PC-3 (cell line): Measurements from ENCODE around the gene HOXC11. TPM values are rescaled to one million over a fixed set of nuclear protein-coding genes. Genes with fewer than 3 reads are reported as not detected.

Experiments used
- ATAC-seq: fragments of 200-7000 bp; cut with Tn5 transposase; 2 replicates; pipeline ENCODE4 v1.9.1; 2020; ENCODE audit warnings: mild to moderate bottlenecking, moderate library complexity
- Bru-seq: library from RNA; stranded (reverse); fragments of 400-500 nt; gene quantifications from one replicate; lab custom pipeline; 2021; lab: Mats Ljungman, UMichigan
- BruChase-seq, 2 experiments: library from RNA; stranded (reverse); fragments of 400-500 nt; gene quantifications; one replicate each; lab custom pipeline; 2021; lab: Mats Ljungman, UMichigan
- BruUV-seq: library from RNA; stranded (reverse); fragments of 400-500 nt; replicated peaks from 2 replicates; lab custom pipeline; 2021; lab: Mats Ljungman, UMichigan
- CTCF ChIA-PET: fragments of 300-600 bp; sonication (Branson Sonifier 250); formaldehyde crosslinking; loops from one replicate; lab custom pipeline; 2022; ENCODE audit warnings: antibody characterized with exemption; lab: Charles Lee
- POLR2A ChIA-PET: fragments of 300-600 bp; sonication (Branson Sonifier 250); formaldehyde crosslinking; loops from one replicate; lab custom pipeline; 2022; ENCODE audit warnings: antibody characterized with exemption; ENCODE audit not compliant: unreplicated experiment; lab: Charles Lee
- DNase-seq: peaks from one replicate; pipeline ENCODE4 v3.0.0-alpha.2; 2015
- H2AFZ ChIP-seq: fragments of 300-600 bp; sonication (generic); 2 replicates; pipeline ENCODE4 v1.6.0; 2016; ENCODE audit warnings: antibody characterized with exemption, low read length
- H3F3A ChIP-seq: fragments of 300-600 bp; sonication (generic); one replicate; pipeline ENCODE4 v1.6.0; 2017; ENCODE audit warnings: antibody characterized with exemption, low read length, control low read depth, mild to moderate bottlenecking; ENCODE audit not compliant: unreplicated experiment
- H3K27ac ChIP-seq: fragments of 300-600 bp; sonication (generic); 2 replicates; pipeline ENCODE4 v1.5.1; 2016; ENCODE audit warnings: mild to moderate bottlenecking, low read length
- H3K27me3 ChIP-seq: fragments of 300-600 bp; sonication (generic); 2 replicates; pipeline ENCODE4 v1.6.1; 2016; ENCODE audit warnings: low read length, mixed read lengths
- H3K36me3 ChIP-seq: fragments of 300-600 bp; sonication (generic); 2 replicates; pipeline ENCODE4 v1.6.1; 2016; ENCODE audit warnings: low read depth, mixed run types, low read length, mixed read lengths
- H3K4me1 ChIP-seq: fragments of 300-600 bp; sonication (generic); 2 replicates; pipeline ENCODE4 v1.5.1; 2016; ENCODE audit warnings: low read length; ENCODE audit not compliant: insufficient read depth
- H3K4me2 ChIP-seq: fragments of 300-600 bp; sonication (generic); 2 replicates; pipeline ENCODE4 v1.6.0; 2016; ENCODE audit warnings: low read length
- H3K4me3 ChIP-seq: fragments of 300-600 bp; sonication (generic); 2 replicates; pipeline ENCODE4 v1.5.1; 2016; ENCODE audit warnings: mild to moderate bottlenecking, low read length, mixed read lengths
- H3K79me2 ChIP-seq: fragments of 300-600 bp; sonication (generic); 2 replicates; pipeline ENCODE4 v1.6.1; 2017; ENCODE audit warnings: low read length, mixed read lengths
- H3K9ac ChIP-seq: fragments of 300-600 bp; sonication (generic); 2 replicates; pipeline ENCODE4 v1.6.0; 2016; ENCODE audit warnings: mild to moderate bottlenecking, low read length
- H3K9me2 ChIP-seq: fragments of 300-600 bp; sonication (generic); replicated peaks from 2 replicates; pipeline ENCODE4 v1.6.1; 2016; ENCODE audit warnings: mixed run types, low read length, mixed read lengths
- H3K9me3 ChIP-seq: fragments of 300-600 bp; sonication (generic); 2 replicates; pipeline ENCODE4 v1.6.1; 2016; ENCODE audit warnings: low read length, mixed read lengths
- H4K20me1 ChIP-seq: fragments of 300-600 bp; sonication (generic); 2 replicates; pipeline ENCODE4 v1.6.1; 2016; ENCODE audit warnings: low read length, mixed read lengths
- EZH2 ChIP-seq: fragments of 300-600 bp; sonication (generic); IDR thresholded peaks from one replicate; pipeline ENCODE4 v1.6.1; 2017; ENCODE audit warnings: antibody characterized with exemption, mild to moderate bottlenecking, low read length; ENCODE audit not compliant: unreplicated experiment
- EZH2phosphoT487 ChIP-seq: fragments of 300-600 bp; sonication (generic); IDR thresholded peaks from 2 replicates; pipeline ENCODE4 v1.6.1; 2018; ENCODE audit warnings: mild to moderate bottlenecking, antibody characterized with exemption, low read length, borderline replicate concordance
- intact Hi-C: fragments of 100-400 bp; cut with micrococcal nuclease; formaldehyde crosslinking; loops from 2 replicates; pipeline ENCODE4 v1.9.0; 2023
- long read RNA-seq: library from polyadenylated mRNA; unstranded; transcript quantifications from one replicate; pipeline ENCODE4 v2.0.0, GENCODE V29; 2021; ENCODE audit not compliant: unreplicated experiment
- total RNA-seq: library from RNA; depleted of rRNA; stranded (reverse); fragments of >200 nt; gene quantifications from 2 replicates; pipeline ENCODE4 v1.2.3, GENCODE V29; 2014; rRNA removed
- TF ChIP-seq, protein P1 (sequence below): fragments of 300-600 bp; sonication (generic); conservative IDR thresholded peaks from 2 replicates; pipeline ENCODE4 v1.5.1; 2017; ENCODE audit warnings: antibody characterized with exemption, low read depth, mild to moderate bottlenecking, low read length

HOXC11 gene
- 0.84 and 1.2 TPM in 2 replicates for total RNA-seq
- Bru-seq, nascent RNA: percentile 30 among the genes with signal in this experiment
- percentile 25 among the genes with signal in this experiment for BruChase-seq, experiment 1, labeled RNA remaining after a 6-hour chase
- BruChase-seq, experiment 2, labeled RNA remaining after a 2-hour chase: percentile 22 among the genes with signal in this experiment
- long read RNA-seq, partial matches to known transcripts: 0 of 1 reads
- long read RNA-seq, other reads (novel, unspliced or antisense): 1 of 1 reads

DNA sequence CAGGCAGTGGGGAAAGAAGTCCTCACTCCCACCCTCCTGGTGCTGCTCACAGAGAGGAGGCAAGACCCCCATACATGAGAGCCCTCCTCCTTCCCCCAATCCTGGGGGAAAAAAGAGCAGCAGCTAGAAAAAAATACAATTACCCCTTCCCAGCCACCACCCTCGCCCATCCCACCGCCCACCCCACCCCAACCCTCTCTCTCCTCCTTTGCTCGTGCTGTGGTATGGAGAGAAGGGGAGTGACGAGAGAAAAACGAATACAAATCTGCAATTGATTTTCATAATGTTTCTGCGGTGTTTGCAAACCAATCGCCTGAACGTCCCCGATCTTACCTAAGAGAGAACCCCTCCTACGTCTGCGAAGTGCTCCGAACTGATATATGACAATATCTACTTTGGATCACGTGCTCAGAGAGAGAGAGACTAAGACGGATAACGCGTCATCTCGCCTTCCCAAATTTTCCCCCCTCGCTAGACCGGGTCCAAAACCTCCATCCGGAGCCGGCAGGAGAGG, at the start of gene HOXC11:
Gene HOXC11 (plus strand): TSS at position 405 of the 514 bp plus-strand sequence. CDS start 116 bp downstream, outside the sequence.
- ATAC-seq (no peak), DNase-seq (no peak)
- ChIA-PET POLR2A (no interaction called here), CTCF (no interaction called here)
- no peaks in the 10 kb centered on the region for H3K9me2 ChIP-seq
- no peaks in the 10 kb centered on the region for H3F3A ChIP-seq
- H3K4me1 ChIP-seq: peaks cover 20% of the 10 kb centered on the region
- no TSS peak for BruUV-seq
- intact Hi-C loops: no loop called here
- H2AFZ ChIP-seq: peak within 1 kb of the TSS; percentile 89
- peak within 1 kb of the TSS; percentile 95 for H3K4me2 ChIP-seq
- no peaks in the 10 kb centered on the region for H3K9me3 ChIP-seq
- H3K79me2 ChIP-seq: no peaks in the 10 kb centered on the region
- TF ChIP-seq, protein P1, sequence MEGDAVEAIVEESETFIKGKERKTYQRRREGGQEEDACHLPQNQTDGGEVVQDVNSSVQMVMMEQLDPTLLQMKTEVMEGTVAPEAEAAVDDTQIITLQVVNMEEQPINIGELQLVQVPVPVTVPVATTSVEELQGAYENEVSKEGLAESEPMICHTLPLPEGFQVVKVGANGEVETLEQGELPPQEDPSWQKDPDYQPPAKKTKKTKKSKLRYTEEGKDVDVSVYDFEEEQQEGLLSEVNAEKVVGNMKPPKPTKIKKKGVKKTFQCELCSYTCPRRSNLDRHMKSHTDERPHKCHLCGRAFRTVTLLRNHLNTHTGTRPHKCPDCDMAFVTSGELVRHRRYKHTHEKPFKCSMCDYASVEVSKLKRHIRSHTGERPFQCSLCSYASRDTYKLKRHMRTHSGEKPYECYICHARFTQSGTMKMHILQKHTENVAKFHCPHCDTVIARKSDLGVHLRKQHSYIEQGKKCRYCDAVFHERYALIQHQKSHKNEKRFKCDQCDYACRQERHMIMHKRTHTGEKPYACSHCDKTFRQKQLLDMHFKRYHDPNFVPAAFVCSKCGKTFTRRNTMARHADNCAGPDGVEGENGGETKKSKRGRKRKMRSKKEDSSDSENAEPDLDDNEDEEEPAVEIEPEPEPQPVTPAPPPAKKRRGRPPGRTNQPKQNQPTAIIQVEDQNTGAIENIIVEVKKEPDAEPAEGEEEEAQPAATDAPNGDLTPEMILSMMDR: no peak
- TF ChIP-seq EZH2 (no peak), EZH2phosphoT487 (no peak)
- H3K4me3 ChIP-seq: peak within 1 kb of the TSS; percentile 75
- H3K36me3 ChIP-seq: no peaks in the 10 kb centered on the region
- H3K27me3 ChIP-seq: no peaks in the 10 kb centered on the region
- H3K27ac ChIP-seq: no peak within 1 kb of the TSS
- H4K20me1 ChIP-seq: no peaks in the 10 kb centered on the region
- H3K9ac ChIP-seq: peak within 1 kb of the TSS; percentile 77

- TF ChIP-seq EZH2 (no peak), EZH2phosphoT487 (no peak)
- TF ChIP-seq, protein P1: no peak
- intact Hi-C loops: no loop called here
- CTCF ChIA-PET: no interaction called here
- Histone ChIP-seq H2AFZ (no peak overlapping the region), H3K4me1 (no peaks in the 10 kb centered on the region; the same call in 1 of the 2 replicates), H3K4me2 (no peak overlapping the region), H3K79me2 (no peaks in the 10 kb centered on the region), H3K4me3 (no peak overlapping the region), H3K9ac (no peak overlapping the region), H3K27ac (no peak overlapping the region), H3F3A (no peaks in the 10 kb centered on the region), H3K36me3 (no peaks in the 10 kb centered on the region), H3K9me2 (no peaks in the 10 kb centered on the region), H4K20me1 (no peaks in the 10 kb centered on the region), H3K9me3 (no peaks in the 10 kb centered on the region), H3K27me3 (peaks cover 18% of the 10 kb centered on the region)
- ATAC-seq (no peak), DNase-seq (no peak)
- POLR2A ChIA-PET: no interaction called here
- BruUV-seq: no TSS peak
Measured at GRCh38 chr12:53924521-53925405, 48.2 kb upstream of the HOXC11 start.
